ENCODE results near the gene NPR2.

GRCh38 chr9:35748858-35749514 lies 42.4 kb upstream of the NPR2 start, which contains the start of the genes GBA2 and RGP1:
- TF ChIP-seq CTCF (conservative IDR thresholded peaks at IDR 0.05; ENCODE audit: low read length) (no peak), EZH2phosphoT487 (IDR thresholded peaks at IDR 0.05; ENCODE audit: borderline replicate concordance, low read depth, low read length) (no peak)
